Activated T-helper 1 cell treated with anti-CD3 and anti-CD28 coated beads, Interleukin-2, amount 50 U/mL, for 16 hours (primary cell): Measurements from ENCODE around the gene UBTF.

Experiments
- DNase-seq, 2 donors: peaks; one replicate each; pipeline ENCODE4 v3.0.0-alpha.2; 2020; ENCODE audit warnings: low read depth in 1 of 2, low spot score in 1 of 2

Gene UBTF

GRCh38 chr17:44174427-44174826 is 45.0 kb downstream of the UBTF start:
- DNase-seq, result no peak

DNA sequence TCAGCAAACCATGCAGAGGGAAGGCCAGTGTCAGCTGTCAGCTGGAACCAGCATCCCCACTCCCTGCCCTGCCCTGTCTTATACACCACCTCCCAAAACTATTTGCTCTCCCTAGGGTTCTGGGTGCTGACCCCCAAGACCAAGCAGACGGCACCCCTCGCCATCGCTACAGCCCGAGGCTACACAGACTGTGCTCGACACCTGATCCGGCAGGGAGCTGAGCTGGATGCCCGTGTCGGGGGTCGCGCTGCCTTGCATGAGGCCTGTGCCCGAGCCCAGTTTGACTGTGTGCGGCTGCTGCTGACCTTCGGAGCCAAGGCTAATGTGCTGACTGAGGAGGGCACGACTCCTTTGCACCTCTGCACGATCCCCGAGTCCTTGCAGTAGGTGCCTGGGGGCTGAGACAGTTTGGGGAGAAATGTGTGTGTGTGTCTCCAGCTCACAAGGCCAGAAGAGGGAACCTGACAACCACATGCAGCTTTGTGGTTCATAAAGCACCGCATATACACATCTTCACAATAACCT is 47.5 kb downstream of the UBTF start:
- DNase-seq, result no peak

DNA sequence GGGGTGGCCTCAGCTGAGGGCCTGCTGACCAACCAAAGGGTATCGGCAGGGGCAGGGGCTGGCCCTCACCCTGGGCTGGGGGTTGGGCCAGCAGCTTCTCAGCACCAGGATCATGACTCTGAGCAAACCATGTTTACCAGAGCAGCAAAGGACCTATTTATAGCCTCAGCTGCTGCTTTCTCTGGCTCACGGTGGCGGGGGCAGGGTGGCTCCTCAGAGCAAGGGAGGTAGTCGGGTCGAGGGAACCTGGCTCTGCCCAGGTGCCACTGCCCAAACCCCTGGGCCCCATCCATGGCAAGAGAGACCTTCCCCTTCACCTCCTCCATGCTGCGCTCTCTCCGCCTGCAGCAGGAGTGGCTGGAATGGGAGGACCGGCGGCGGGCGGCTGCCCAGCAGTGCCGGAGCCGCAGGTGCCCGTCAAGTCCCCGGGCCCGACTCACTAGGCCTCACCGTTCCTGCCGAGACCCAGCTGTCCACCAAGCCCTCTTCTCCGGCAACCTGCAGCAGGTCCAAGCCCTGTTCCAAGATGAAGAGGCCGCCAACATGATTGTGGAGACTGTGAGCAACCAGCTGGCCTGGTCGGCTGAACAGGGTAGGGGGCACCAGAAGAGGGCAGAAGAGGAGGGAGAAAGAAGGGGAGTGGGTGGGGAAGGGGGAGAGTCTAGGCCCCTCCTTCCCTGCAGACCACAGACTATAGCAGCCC is 48.8 kb downstream of the UBTF start, which contains the start of gene ASB16:
ASB16 (plus strand) TSS at position 206 of the 703 bp plus-strand sequence; CDS start at position 292, 86 bp downstream.
- no peak for DNase-seq

GRCh38 chr17:44170135-44170498 is 49.4 kb downstream of the UBTF start:
- no peak for DNase-seq

GRCh38 chr17:44167181-44167861 is 52.2 kb downstream of the UBTF start:
- no peak for DNase-seq

GRCh38 chr17:44164476-44164875 is 55.0 kb downstream of the UBTF start:
- no peak for DNase-seq

- no peak for DNase-seq
These were observed 59.8 kb downstream of the UBTF start for GRCh38 chr17:44159519-44160210.

- no peak for DNase-seq
These were observed 64.0 kb downstream of the UBTF start for GRCh38 chr17:44155488-44155887.
